Measurements from ENCODE around the gene GPR39. TPM values are rescaled to one million over a fixed set of nuclear protein-coding genes. Genes with fewer than 3 reads are reported as not detected.

Gene GPR39
- total and polyA plus RNA-seq, 2 donors (not counting 3 experiments of a cell fraction or from before 2014, with no cell fraction given) = 0.03 to 0.20 TPM

- H3K27ac ChIP-seq (ENCODE audit: insufficient read depth, low read depth, low read length) = no peak overlapping the region
- no TSS peak for BruUV-seq (replicated peaks)
- H3K9ac ChIP-seq (replicated peaks; ENCODE audit: extremely low read depth, insufficient read depth, low read length) = no peak overlapping the region
- POLR2A ChIA-PET = no interaction called here
- TF ChIP-seq EZH2 (IDR thresholded peaks at IDR 0.05; ENCODE audit: borderline replicate concordance, low read depth, low read length, severe bottlenecking) = no peak
- TF ChIP-seq MAX (IDR thresholded peaks at IDR 0.05; ENCODE audit: insufficient read depth, insufficient read length) = no peak
- no peak for TF ChIP-seq MYC (IDR thresholded peaks at IDR 0.05; ENCODE audit: low read depth, low read length)
- no peak for TF ChIP-seq POLR2AphosphoS5 (IDR thresholded peaks at IDR 0.05; ENCODE audit: insufficient read depth, low read depth, low read length)
- TF ChIP-seq POLR2A (IDR thresholded peaks at IDR 0.05; ENCODE audit: low read depth, low read length) = no peak
- TF ChIP-seq GATA2 (IDR thresholded peaks at IDR 0.05; ENCODE audit: insufficient read depth, insufficient read length, low read depth, low read length) = no peak
- no peak for TF ChIP-seq FOS (IDR thresholded peaks at IDR 0.05; ENCODE audit: borderline replicate concordance, insufficient read depth, low read length)
- TF ChIP-seq CTCF (IDR thresholded peaks at IDR 0.05; ENCODE audit: extremely low read depth in 1 of 2, insufficient read depth in 1 of 2, low read depth in 1 of 2, low read length in 2 of 2) = no peak
- no peak for TF ChIP-seq JUN (IDR thresholded peaks at IDR 0.05; ENCODE audit: borderline replicate concordance, insufficient read depth, insufficient read length, low read depth)
- no peak overlapping the region for H2AFZ ChIP-seq (ENCODE audit: low read depth, low read length)
- no peak for DNase-seq (ENCODE audit: low read depth, low spot score)
- H3K4me2 ChIP-seq (ENCODE audit: insufficient read depth, low read length) = no peak overlapping the region
- intact Hi-C loops (cut with micrococcal nuclease) = no loop called here
- H3K36me3 ChIP-seq (ENCODE audit: control insufficient read depth in 2 of 2, extremely low read depth in 1 of 2, insufficient read depth in 2 of 2, low read length in 2 of 2) = no peaks in the 10 kb centered on the region
- CTCF ChIA-PET = no interaction called here
- no peak for FAIRE-seq
- dilution Hi-C loops (cut with MboI; ENCODE audit: extremely low pct_ligation_motif_present, low sequenced_read_pairs) = no loop called here
- H3K9me3 ChIP-seq (replicated peaks; ENCODE audit: control insufficient read depth, insufficient read depth, low read length) = no peaks in the 10 kb centered on the region
- H3K4me1 ChIP-seq (ENCODE audit: control insufficient read depth, extremely low read depth, insufficient read depth, low read length) = no peaks in the 10 kb centered on the region
- H3K27me3 ChIP-seq (ENCODE audit: control insufficient read depth in 2 of 2, insufficient read depth in 2 of 2, low read length in 2 of 2) = peaks cover 0 to 2% of the 10 kb centered on the region in 2 experiments
- no peaks in the 10 kb centered on the region for H3K79me2 ChIP-seq (ENCODE audit: control insufficient read depth, insufficient read depth, low read length)
- H3K4me3 ChIP-seq (replicated peaks in 1 of 3; ENCODE audit: insufficient read depth in 1 of 3, low read depth in 1 of 3, low read length in 3 of 3) = no peak overlapping the region
- H4K20me1 ChIP-seq (replicated peaks; ENCODE audit: control insufficient read depth, extremely low read depth, insufficient read depth, low read length) = no peaks in the 10 kb centered on the region
- H3K9me1 ChIP-seq (replicated peaks; ENCODE audit: control insufficient read depth, extremely low read depth, insufficient read depth, low read length) = no peaks in the 10 kb centered on the region
These were observed 275.0 kb downstream of the GPR39 start for GRCh38 chr2:132691556-132691955.
